NCI-H146 (cell line): ENCODE results near the gene PLXDC1.
A peak's percentile ranks its signal among the peaks of the same experiment; 100 is the strongest.
"Not testable (repeated sequence)": the region's sequence is repeated elsewhere in the genome, so short reads cannot be mapped to it uniquely, and the experiment has no call there.

Experiments used
- DNase-seq: peaks from one replicate; lab custom pipeline; 2025; lab: John Stamatoyannopoulos, UW

Gene PLXDC1

GRCh38 chr17:39062846-39063680 lies 88.4 kb downstream of the PLXDC1 start:
- DNase-seq = no peak

GRCh38 chr17:39058524-39058923 lies 92.9 kb downstream of the PLXDC1 start:
- no peak for DNase-seq

- peak; percentile 22 for DNase-seq
These were observed 93.7 kb downstream of the PLXDC1 start for GRCh38 chr17:39057701-39058206.

GRCh38 chr17:39054111-39054645 lies 97.3 kb downstream of the PLXDC1 start:
- no peak for DNase-seq

GRCh38 chr17:39052423-39052822 lies 99.0 kb downstream of the PLXDC1 start:
- not testable (repeated sequence) for DNase-seq

GRCh38 chr17:39051001-39051585 lies 100.3 kb downstream of the PLXDC1 start:
- no peak for DNase-seq

- peak; percentile 5 for DNase-seq
These were observed 105.3 kb downstream of the PLXDC1 start for GRCh38 chr17:39045948-39046679.

GRCh38 chr17:39036009-39036408 lies 115.4 kb downstream of the PLXDC1 start:
- DNase-seq = no peak

GRCh38 chr17:39035578-39035977 lies 115.9 kb downstream of the PLXDC1 start:
- not testable (repeated sequence) for DNase-seq

GRCh38 chr17:39028690-39029089 lies 122.7 kb downstream of the PLXDC1 start:
- DNase-seq = no peak

GRCh38 chr17:39027455-39028035 lies 123.9 kb downstream of the PLXDC1 start:
- no peak for DNase-seq

- DNase-seq = peak; percentile 21
These were observed 124.4 kb downstream of the PLXDC1 start for GRCh38 chr17:39026980-39027451.

GRCh38 chr17:39026346-39026745 lies 125.1 kb downstream of the PLXDC1 start:
- DNase-seq = not testable (repeated sequence)

- DNase-seq = no peak
These were observed 128.5 kb downstream of the PLXDC1 start for GRCh38 chr17:39022924-39023323.

GRCh38 chr17:39020037-39020436 lies 131.4 kb downstream of the PLXDC1 start:
- DNase-seq = not testable (repeated sequence)

GRCh38 chr17:39018267-39019134 lies 132.9 kb downstream of the PLXDC1 start:
- no peak for DNase-seq

- no peak for DNase-seq
These were observed 135.0 kb downstream of the PLXDC1 start for GRCh38 chr17:39016193-39017153.

GRCh38 chr17:39015546-39015935 lies 135.9 kb downstream of the PLXDC1 start:
- no peak for DNase-seq

GRCh38 chr17:39014795-39015545 lies 136.5 kb downstream of the PLXDC1 start:
- no peak for DNase-seq
